Posterior vena cava (tissue), 2 donors: ENCODE data around the gene LYPD1. TPM values are rescaled to one million over a fixed set of nuclear protein-coding genes. Genes with fewer than 3 reads are reported as not detected.
A peak's percentile ranks its signal among the peaks of the same experiment; 100 is the strongest.

Experiments
- DNase-seq: peaks from one replicate; pipeline ENCODE4 v3.0.0-alpha.2; 2020; ENCODE audit warnings: low spot score
- intact Hi-C, 2 donors: fragments of 100-400 bp; cut with DNase I; formaldehyde crosslinking; loops; one replicate each; pipeline versions ENCODE4 v1.14.1 to v1.14.2; 2022 to 2023
- total RNA-seq, 2 donors: library from RNA; stranded (reverse); fragmentation: NEBNext Ultra II Directional; extraction: Animal tissue kit (Norgen Biotek cat#: 25700); gene quantifications; one replicate each; pipeline ENCODE4 v1.2.1, GENCODE V29; 2021
- donor health status: DM: yes; HTN: yes; CAD: no.
- donor health status: DM: yes; HTN: yes; CAD: no.

The LYPD1 gene
- total RNA-seq, 2 donors from 2014 or later, result 0.19 to 0.33 TPM

DNA sequence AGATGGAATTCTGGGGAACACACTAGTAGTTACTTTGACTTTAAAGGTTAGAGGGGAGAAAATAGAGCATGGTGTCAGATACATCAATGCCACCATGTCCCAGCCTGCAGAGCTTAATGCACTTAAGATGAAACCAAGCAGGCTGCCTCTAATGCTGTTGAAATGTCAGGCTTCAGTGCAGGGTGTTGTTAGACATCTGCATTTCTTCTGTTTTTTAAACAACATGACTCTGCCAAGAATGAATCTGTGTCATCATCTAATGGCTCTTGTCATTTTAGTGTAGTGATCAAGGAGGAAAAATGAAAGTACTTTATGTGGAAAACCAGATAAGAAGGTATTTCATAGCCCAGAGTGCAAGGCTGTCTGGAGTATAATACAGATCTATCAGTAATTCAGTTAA is 29.9 kb downstream of the LYPD1 start:
- intact Hi-C loops, result no loop called here
- DNase-seq, result no peak

DNA sequence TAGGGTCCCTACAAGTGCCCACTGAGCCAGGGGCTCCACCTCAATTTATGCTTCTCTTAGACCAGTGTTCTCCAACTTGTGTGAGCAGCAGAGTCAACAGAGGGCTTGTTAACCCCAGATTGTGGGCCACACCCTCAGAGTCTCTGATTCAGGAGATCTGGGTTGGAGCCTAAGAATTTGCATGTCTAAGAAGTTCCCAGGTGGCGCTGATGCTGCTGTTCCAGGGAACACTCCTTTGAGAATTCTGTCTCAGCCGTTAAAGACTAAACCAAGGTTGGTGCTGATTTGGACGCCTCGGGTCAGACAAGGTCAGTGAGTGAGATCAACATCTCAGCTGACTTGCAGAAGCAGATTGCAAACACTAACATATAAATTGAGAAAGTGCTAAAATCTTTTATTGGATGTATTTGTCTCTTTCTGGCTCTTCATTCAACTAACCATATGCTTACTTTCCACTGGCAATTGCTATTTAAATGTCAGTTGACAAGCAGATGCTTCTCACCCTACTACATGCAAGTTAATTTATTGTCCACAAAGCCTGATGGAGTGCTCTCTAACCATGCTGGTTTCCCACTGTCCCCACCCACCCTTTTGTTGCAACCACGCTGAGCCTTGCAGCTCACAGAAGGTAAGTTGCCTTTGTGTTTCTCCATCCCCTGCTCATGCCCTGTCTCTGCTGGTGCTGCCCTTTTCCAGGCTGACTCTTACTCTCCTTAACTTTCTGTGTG is 31.5 kb downstream of the LYPD1 start:
- DNase-seq, result no peak
- intact Hi-C loops, result no loop called here

DNA sequence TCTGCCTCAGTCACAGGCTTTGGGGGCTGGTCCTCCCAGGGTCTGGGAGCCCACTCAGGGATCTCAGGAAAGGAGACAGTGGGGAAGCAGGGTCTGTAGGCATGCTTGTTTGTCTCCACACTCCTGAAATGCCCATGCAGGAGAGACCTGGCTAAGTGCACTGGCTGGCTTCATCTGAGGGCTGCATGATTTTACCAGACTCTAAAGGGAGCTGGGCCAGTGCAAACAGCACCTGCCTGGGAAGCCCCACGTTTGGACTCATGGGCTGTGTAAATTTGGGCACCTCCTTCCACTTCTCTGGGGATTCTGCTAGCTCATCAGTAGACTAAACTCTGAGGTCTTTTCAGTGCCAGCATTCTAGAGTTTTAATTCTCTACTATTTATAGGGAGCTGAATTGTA is 33.7 kb downstream of the LYPD1 start:
- intact Hi-C loops, result no loop called here
- DNase-seq, result no peak

DNA sequence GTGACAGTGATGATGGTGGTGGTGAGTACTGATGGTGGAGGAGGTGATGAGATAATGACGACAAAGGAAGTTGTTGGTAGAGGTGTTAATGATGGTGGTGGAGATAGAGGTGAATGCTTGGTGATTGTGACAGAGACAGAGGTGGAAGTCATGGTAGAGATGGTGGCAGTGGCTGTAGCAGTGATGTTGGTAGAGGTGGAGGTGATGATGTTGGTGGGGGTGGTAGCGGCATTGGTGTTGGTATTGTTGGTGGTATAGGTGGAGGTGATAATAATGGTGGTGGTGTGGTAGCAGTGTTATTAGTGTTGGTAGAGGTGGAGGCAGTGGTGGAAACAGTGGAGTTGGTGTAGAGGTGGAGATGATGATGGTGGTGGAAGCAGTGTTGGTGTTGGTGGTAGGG is 36.4 kb downstream of the LYPD1 start:
- DNase-seq, result no peak
- intact Hi-C loops, result no loop called here

DNA sequence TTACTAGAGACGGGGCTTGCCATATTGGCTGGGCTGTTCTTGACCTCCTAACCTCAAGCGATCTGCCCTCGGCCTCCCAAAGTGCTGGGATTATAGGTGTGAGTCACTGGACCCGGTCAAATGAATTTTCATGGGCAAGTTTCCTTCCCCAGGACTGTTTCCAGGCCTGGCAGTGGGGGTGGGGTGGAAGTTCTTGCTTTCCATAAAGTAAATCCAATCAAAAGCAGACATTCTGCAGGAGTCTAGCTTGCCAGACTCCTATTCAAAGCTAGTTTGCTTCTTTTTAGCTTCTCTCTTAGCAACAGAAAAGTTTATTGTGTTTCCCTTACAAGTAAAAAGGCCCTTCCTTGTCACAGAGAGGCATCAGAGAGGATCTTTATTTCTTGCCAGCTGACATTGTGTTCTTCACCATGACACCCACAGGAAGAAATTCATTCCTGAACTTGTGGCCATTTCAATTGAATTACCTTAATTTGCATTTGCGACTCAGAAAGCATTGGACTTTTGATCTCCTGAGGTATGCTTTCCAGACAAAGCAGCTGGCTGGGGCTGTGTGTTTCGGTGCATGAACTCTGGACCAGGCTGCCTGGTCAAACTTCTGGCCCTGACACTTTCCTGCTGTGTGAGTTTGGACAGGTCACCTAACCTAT is 37.9 kb downstream of the LYPD1 start:
- no peak for DNase-seq
- intact Hi-C loops, result no loop called here

DNA sequence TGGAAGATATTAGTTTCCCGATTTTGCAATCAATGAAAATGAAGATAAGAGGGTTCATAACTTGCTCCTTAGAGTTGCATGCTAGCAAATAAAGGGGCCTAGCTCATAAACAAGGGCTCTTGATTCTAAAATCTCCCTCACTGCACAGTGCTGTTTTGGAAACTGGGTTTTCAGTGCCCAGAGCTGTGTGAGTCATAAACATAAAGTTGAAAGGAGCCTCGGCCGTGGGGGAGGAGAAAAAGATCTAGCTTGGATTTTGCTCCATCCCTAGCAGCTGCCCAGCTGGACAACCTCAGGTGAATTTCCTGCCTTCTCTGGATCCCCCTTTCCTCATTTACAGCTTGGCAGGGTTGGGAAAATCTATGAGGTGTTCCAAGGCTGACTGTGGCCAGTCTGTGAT is 42.5 kb downstream of the LYPD1 start:
- intact Hi-C loops, result no loop called here
- no peak for DNase-seq

DNA sequence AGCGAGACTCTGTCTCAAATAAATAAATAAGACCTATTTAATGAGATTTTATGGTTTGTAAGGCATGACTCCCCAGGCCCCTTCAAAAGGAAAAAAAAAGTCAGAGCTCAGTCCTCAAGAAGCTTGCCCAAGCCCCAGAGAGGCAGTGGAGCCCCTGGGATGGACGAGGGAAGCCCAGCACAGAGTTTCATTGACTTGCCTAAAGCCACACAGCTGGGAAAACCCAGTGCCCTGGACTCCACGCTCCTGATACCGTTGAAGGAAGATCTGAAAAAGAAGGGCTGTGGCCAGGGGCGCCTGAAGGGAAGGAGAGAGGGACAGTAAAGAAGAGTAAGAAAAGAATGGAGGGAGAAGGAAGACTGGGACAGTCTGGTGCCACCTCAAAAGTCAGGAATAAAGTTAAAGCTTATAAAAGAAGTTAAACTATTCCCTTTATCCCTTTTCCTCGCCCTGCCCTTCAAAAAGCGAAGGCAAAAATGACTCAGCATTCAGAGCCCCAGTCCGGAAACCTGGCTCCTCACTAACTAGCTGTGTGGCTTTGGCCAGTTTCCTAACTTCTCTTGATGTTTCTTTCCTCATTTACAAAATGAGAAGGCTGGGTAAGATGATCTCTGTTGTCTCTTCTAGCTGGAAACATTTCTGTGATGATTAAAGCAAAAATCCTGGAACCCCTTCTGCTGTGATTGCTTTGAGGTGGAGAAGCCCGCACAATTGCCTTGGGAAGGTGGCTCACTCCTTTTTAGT is 46.7 kb downstream of the LYPD1 start:
- intact Hi-C loops, result no loop called here
- DNase-seq, result no peak

DNA sequence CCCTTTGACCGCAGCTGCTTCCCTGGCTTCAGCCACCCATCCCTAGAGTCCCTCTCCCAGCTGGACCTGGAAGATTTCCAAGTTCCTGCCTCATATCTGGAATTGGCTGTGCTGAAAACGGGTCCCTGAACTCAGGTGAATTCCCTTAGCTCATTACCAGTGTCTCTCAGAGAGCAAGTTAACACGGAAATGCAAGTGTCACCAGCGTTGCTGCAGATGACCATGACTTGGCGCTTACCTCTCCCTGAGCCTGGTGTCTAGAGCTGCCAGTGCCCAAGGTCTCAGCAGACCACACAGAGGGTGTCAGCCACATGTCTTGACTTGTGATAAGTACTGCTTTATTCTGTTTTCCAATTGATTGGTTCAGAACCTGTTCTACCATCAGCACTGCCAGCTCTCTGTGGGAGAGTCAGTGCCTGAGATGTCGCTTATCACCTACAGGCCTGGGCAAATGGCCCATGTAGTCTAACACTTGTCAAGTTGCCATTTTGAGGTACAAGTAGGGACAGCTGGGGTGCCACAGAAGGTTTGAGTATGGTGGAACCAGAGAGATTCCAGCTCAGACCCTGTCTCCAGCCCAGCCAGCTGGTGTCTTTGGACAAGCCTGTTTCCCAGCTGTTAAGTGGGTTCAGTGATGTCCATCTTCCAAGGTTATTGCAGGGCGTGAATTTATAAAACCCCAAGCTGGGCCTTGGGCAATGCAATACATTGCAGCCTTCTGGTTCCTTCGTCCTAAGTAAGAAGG is 48.7 kb downstream of the LYPD1 start:
- intact Hi-C loops, result no loop called here
- no peak for DNase-seq

DNA sequence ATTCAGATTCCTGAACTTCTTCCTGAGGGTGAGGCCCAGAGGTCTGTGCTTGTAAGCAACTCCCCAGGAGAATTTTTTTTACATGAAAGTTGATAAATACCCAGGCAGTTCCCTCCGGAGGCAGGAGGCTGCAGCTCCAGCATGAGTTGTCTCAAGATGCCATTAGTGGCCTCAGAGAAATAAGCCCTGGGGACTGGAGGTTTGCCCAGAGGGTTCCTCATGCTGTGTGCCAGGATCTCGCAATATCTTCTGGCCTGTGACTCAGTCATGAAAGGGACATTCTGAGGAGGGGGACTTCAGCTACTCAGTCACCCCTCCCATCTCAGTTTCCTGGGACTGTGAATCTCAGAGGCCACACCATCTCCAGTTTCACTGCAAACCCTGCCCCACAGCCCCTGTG is 49.9 kb downstream of the LYPD1 start:
- DNase-seq, result no peak
- intact Hi-C loops, result no loop called here

DNA sequence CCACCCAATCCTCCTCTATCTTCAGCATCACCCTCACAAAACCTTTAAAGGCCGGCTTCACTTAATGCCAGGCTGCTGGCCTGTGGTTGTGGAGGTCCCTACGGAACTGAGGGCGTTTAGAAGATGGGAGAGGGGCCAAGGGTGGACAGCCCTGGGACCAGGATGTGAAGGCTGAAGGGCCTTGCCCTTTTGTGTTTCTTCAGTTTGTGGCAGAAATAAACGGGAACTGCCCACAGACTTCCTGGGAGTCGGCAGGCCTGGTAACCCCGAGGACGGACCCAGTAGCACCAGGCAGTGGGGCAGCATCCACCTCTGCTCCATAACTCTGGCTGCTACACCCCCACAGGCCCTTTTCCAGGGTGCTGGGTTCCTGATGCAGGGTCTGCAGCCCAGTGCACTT is 51.3 kb downstream of the LYPD1 start:
- no peak for DNase-seq
- intact Hi-C loops, result no loop called here

DNA sequence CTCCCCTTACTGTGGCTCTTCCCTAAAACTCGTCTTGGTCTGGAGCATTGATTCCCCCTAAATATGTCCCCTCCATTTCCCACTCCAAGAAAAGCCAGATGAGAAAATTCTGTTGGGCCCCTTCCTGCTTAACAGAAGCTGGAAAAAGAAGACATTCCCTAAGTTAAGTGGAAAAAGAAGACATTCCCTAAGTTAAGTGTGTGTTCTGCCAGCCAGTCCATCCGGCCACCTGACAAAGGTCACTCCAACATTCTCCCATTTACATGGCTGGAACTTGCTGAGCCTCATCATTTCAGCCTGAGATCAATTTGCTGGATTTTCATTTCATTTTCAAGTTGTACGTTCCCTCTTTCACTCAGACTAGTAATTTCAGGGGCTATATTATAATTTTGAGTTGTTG is 52.0 kb downstream of the LYPD1 start:
- intact Hi-C loops, result no loop called here
- no peak for DNase-seq

DNA sequence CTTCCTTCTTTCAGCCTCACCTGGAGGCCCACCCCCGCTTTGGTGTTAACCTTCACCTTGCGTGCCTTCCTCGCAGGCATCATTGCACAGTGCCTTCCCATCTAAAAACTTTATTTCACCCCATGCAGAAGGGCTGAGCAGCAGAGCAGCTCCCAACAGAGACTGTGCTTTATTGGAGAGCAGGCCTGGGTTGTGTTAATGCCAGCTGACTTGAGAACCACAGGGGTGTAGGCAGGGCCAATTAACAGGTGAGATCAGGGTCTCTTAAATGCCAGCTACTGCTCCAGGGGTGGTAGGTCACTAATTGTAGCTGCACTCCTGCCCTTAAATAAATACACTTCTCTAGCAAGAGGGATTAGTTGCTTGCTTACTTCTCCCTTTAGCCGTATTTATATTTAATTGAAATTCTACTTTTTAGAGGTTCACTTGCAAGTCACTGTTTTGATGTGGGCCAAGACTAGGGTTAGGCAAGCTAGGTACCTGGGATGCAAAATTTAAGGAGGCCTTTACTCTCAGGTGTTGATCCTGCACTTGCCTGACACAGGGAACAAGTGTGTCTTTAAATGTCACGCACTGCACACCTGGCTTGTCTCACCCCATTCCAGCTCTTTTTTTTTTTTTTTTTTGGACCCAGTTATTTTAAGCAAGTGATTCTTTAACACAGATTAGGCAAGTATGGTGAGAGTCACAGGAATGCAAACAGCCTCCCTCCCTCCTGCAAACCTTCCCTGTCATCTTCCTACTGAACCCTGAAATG is 54.5 kb downstream of the LYPD1 start:
- intact Hi-C loops, result no loop called here
- no peak for DNase-seq

DNA sequence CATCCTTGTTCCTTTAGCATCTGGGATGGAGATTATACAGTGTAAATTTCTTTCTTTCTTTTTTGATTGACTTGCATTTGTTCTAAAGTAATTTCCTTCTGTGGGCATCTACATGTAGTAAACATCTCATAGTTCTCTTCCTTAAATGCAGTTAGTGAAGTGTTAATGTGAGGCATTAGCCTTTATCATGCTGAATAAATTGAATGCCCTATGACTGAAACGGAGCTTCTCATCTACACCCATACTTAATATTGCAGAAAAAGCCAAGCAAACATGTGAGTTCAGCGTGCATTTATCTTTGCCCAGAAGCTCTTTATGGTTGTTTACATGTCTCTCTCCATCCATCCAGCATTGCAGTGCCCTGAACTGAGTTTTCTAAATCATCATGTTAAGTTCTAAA is 58.3 kb downstream of the LYPD1 start:
- intact Hi-C loops, result no loop called here
- no peak for DNase-seq

DNA sequence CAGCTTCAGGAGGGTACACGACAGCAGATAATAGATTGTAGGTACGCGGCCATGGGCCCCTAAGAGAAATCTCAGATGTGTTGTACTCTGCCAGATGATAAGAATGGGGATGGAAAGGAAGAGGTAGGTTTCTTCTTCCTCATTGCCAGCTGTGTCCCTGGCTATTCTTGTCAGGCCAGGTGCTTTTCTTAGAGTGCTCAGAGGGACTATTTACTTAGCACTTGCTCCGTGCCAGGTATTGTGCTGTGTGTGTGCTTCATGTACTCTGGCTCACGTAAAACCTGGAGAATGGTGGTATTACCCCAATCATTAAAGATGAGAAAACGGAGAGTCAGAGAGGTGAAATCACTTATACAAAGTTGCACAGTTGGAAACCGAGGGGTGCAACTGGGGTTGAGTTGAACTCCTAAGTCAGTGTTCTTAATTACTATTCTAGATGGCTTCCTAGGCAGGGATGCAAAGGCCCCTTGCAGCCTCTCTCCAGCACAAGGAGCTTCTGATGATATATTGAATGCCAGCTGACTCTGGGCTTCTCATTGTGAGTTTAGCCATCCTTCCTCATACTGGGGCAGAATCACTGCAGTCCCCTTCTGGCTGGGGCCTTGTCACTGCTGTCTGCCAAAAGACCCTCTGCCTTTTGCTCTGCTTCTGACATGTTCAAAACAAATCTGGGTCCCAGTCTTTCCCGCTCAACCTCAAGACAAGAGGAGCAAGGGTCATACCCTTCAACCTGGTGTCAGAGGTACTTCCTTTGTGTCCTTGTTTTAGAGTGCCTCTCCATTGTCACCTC is 60.7 kb downstream of the LYPD1 start:
- intact Hi-C loops, result no loop called here
- DNase-seq, result peak; percentile 57

DNA sequence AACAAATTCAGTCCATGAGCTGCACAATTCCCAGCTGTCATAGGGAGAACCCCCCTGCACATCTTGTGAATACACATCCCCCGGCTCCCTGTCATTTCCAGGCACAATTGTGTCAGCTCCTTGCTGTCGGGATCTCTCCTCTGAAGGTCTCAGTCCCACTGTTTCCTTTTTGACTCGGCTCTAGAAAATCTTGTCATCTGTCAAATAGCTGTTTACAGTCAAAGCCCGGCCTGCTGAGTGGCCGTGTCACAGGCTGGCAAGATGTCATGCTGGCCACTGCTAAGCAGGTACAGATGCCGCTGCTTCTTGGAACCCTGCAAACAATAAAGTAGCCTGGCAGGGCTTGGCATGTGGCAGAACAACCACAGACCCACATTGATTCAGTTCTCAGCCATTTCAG is 61.7 kb downstream of the LYPD1 start:
- intact Hi-C loops, result no loop called here
- no peak for DNase-seq

DNA sequence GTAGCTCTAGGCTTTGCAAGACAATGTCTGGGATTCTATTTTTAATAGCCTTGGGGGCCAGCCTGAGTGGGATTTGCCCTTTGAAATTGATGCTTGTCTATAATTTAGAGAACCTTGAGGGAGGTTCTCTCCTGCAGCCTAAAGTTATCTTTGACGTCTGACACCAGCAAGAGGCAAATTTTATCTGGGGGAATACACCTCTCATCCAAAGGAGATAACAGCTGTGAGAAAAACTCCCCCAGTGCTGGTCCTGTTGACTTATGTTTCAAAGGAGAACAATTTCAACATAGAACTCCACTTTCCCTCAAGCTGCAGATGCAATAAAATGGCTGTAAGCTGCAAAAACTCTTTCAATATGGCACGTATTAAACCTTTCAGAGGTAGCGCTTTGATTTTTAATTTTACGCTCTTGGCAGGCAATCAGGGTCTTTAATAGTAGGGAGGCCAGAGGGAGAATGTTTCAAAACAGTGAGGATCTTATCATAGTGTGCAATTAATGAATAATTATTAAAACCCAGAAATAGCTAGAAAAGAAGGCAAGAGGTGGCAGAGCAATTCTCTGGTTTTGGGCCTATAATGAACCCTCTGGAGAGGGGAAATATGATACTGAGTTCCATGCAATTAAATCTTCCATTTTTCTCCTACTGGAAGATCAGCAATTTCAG is 62.4 kb downstream of the LYPD1 start:
- intact Hi-C loops, result no loop called here
- no peak for DNase-seq

DNA sequence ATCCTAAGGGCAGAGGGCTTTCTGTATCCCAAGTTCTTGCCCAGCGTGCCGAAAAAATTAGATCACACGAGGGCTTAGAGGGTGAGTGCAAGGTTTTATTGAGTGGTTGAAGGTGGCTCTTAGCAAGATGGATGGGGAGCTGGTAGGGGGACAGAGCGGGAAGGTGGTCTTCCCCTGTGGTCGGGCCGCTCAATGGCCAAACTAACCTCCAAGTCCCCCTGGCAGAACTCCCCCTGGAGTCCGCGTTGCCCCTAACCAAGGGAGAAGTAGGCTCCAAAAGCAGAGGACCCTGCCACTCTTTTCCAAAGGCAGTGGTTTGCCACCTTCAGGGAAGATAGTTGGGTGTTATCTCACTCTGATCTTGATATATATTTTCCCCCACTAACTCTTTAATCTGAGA is 63.4 kb downstream of the LYPD1 start:
- intact Hi-C loops, result no loop called here
- DNase-seq, result no peak
